ENCODE data around the gene SNX20.

Gene SNX20

DNA sequence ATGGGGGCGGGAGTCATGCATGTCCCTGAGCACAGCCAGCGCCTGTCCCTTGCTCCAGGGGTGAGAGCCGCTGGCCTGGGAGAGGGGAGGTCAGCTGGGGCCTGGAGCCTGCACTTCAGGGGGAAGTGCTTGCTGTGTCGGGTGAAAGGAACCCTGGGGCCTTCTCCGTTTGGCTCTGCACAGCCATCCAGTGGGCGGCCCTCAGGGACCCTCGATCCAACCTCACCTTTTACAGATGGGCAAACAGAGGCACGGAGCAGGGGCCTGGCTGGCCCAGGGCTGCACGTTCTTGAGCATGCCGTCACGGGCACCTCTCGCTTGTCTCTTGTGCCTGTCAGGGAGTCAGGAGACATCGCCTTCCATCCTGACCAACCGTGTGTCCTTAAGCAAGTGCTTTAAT lies 1.8 kb downstream of the SNX20 start:
- DNase-seq: peak; percentile 59

DNA sequence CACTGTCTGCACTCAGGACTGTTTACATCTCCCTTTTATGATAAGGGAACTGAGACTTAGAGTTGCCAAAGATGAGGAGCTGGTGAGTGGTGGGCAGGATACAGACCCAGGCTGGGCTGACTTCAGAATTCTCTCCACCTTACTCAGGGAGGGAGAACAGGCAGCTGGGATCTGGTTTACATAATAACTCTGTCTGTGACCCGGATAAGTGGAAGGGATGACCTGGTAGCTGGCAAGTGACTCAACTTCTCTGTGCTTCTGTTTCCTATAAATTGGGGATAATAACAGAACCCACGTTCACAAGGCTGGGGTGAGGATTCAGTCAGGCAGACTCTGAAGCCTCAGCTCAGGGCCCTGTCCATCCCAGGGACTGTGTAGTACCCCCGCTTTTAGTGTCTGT lies 2.6 kb downstream of the SNX20 start:
- DNase-seq: no peak

- DNase-seq: peak; percentile 71
Measured at GRCh38 chr16:50677351-50677750, 3.8 kb downstream of the SNX20 start.

GRCh38 chr16:50676684-50677225 lies 4.4 kb downstream of the SNX20 start:
- DNase-seq: no peak

- no peak for DNase-seq
Measured at GRCh38 chr16:50675686-50676610, 5.2 kb downstream of the SNX20 start.

DNA sequence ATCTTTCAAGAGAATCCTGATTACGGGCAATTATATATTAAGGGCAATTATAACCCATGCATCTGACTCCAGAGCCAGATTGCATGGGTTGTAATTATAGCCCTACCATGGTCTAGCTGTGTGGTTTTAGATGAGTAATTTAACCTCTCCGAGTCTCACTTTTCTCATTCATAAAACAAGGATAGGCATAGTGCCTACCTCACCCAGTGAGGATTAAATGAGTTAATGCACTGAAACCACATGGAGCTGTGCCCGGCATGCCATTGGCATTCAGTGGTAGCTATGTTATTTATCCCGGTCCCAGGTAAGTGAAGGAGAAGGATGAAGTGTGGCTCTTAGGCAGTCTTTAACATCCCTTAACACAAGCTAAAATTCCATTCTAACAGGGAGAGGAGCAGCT lies 6.3 kb downstream of the SNX20 start:
- no peak for DNase-seq

- DNase-seq: no peak
Measured at GRCh38 chr16:50673496-50674275, 7.4 kb downstream of the SNX20 start.

GRCh38 chr16:50671644-50672260 lies 9.4 kb downstream of the SNX20 start:
- DNase-seq: peak; percentile 82

- DNase-seq: no peak
Measured at GRCh38 chr16:50670476-50670875, 10.6 kb downstream of the SNX20 start.

GRCh38 chr16:50669741-50670140 lies 11.4 kb downstream of the SNX20 start:
- no peak for DNase-seq

DNA sequence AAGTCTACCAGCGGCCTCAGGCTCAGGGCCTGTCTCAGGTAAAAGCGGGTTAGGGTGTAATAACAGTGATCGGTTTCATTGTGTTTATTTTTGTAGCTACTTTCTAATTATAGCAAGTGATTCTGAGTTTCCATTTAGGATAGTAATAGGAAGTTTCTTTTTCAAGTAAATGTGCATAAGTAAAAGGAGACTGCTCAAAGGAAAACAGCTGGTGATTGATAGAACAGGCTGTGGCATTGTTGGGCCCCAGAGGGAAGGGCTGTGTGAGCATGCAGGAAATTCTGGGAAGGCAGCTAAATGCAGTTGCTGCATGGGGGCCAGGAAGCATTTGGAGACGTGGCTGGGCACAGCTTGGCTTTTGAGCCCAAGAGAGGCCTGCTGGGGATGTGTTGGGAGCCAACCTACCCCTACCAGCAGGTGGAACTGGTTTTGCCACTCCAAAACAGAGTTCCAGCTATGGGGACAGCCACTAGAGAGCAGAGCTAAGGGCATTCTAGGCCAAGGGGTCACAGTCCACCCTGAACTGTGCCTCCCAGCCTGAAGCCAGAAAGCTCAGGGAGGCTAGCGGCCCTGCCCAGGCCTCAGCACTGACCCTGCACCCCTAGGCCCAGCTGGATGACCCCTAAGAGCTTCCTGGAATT lies 12.6 kb downstream of the SNX20 start:
- DNase-seq: no peak

DNA sequence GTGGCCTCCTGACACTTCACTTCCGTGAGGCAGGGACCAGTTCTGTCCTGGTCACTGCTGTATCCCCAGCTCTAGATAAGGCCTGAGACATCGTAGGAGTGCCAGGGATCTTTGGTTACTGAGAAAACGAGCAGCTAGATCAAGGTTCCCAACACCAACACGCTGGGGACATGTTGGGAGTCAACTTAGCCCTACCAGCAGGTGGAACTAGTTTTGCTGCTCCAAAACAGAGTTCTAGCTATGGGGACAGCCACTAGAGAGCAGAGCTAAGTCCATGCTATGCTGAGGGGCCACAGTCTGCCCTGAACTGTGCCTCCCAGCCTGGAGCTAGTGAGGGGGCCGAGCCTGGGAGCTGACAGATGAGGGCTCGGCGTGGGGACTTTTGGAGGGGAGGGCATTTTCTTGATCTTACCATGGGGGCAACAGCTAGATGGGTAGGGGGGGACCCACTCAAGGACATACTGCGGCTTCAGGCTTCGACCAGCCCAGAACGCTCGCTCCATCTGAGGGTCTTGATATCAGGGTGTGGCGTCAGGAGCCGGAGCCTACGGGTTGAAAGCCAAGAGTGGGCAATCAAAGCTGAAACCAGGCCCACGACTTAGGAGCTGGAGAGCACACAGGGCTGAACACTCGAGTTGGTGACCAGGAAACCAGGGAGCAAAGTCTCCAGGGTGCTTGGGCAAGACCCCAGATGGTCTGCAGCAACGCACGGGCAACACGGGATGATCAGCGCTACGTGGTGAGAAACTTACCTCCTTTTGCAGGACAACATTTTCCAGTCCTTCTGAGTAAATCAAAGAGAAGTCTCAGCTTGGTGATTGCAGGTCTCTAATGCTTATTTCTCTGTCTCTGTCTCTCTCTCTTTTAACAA lies 13.4 kb downstream of the SNX20 start:
- no peak for DNase-seq

GRCh38 chr16:50666658-50667496 lies 14.2 kb downstream of the SNX20 start:
- peak; percentile 80 for DNase-seq

- peak; percentile 93 for DNase-seq
Measured at GRCh38 chr16:50665128-50665878, 15.8 kb downstream of the SNX20 start.

- DNase-seq: no peak
Measured at GRCh38 chr16:50664270-50664669, 16.8 kb downstream of the SNX20 start.

- no peak for DNase-seq
Measured at GRCh38 chr16:50662306-50662940, 18.7 kb downstream of the SNX20 start.

DNA sequence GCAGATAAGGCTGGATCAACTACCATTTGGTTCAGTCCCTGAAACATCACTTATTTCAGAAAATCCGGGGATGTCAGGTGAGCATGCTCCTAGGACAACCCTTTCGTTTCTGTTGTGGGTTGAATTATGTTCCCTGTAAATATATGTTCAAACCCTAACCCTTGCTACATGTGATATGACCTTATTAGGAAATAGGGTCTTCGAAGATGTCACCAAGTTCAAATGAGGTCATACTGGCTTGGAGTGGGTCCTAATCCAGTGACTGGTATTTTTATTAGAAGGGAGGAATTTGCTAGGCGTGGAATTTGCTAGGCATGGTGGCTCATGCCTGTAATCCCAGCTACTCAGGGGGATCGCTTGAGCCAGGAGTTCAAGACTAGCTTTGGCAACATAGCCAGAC lies 21.3 kb downstream of the SNX20 start:
- no peak for DNase-seq

DNA sequence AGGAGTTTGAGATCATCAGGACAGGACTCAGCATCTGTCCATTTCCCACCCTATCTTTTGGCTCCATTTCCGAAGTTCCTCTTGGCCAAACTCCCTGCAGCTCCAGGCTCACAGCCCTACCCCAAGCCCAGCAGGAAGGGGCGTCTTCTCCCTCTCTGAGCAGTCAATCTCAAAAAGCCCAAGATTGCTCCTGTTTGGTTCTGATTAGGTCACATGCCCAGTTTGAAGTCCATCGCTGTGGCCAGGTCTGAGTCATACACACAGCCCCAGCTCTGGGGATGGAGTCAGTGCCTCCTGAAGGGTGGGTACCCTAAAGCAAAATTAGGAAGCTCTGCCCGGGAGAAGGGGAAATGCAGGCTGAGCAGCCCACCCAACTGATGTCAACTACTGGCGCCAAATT lies 23.9 kb downstream of the SNX20 start:
- no peak for DNase-seq

DNA sequence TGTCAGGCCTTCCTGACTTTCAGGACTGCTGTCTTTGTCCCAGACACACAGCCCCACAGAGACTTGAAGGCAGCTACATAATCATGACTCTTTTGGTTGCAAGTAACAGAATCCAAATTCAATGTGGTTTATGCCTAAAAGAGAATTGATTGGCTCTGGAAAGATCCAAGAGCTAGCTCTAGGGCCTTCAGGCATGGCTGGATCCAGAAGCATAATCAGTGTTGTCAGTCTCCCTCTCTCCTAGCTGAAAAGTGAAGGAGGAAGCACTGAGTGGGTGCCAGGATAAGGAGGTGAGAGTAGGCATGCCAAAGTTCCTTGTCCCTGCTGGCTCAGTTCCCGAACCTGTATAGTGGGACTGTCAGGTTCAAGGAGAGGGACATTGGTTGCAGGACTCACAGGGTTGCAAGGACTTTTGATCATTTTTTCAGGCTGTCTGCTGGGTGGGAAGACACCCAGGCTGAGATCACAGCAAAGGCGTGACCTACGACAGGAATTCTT lies 25.5 kb downstream of the SNX20 start:
- DNase-seq: no peak

Measured in activated effector memory CD4-positive, alpha-beta T cell treated with anti-CD3 and anti-CD28 coated beads, Interleukin-2, amount 50 U/mL, for 16 hours (primary cell).